GM18508 (cell line): ENCODE results near the gene SLA2.
"Not testable (repeated sequence)": the region's sequence is repeated elsewhere in the genome, so short reads cannot be mapped to it uniquely, and the experiment has no call there.

Source experiments
- ATAC-seq: cut with Tn5 transposase; IDR thresholded peaks from one replicate; pipeline ENCODE4 v1.9.1; 2021; ENCODE audit warnings: moderate number of reproducible peaks; ENCODE audit not compliant: insufficient read depth, unreplicated experiment

Gene SLA2

GRCh38 chr20:36645998-36646397 lies at the start of gene SLA2:
Gene SLA2, minus strand, starts transcription at chr20:36646196. Its CDS starts 4,861 bp downstream, at chr20:36641335.
- ATAC-seq: no peak

GRCh38 chr20:36695467-36695866 lies 49.5 kb upstream of the SLA2 start:
- ATAC-seq: not testable (repeated sequence)

- no peak for ATAC-seq
Measured at GRCh38 chr20:36688630-36689029, 42.6 kb upstream of the SLA2 start.

GRCh38 chr20:36687850-36688249 lies 41.9 kb upstream of the SLA2 start:
- ATAC-seq: no peak

GRCh38 chr20:36686944-36687343 lies 40.9 kb upstream of the SLA2 start:
- ATAC-seq: no peak

GRCh38 chr20:36686504-36686903 lies 40.5 kb upstream of the SLA2 start:
- no peak for ATAC-seq

- no peak for ATAC-seq
Measured at GRCh38 chr20:36684747-36685146, 38.8 kb upstream of the SLA2 start.

GRCh38 chr20:36682311-36682710 lies 36.3 kb upstream of the SLA2 start:
- no peak for ATAC-seq

- ATAC-seq: no peak
Measured at GRCh38 chr20:36677422-36677771, 31.4 kb upstream of the SLA2 start.

GRCh38 chr20:36676701-36677421 lies 30.9 kb upstream of the SLA2 start:
- ATAC-seq: no peak

GRCh38 chr20:36675545-36675944 lies 29.5 kb upstream of the SLA2 start:
- ATAC-seq: not testable (repeated sequence)

GRCh38 chr20:36672991-36673390 lies 27.0 kb upstream of the SLA2 start:
- ATAC-seq: no peak

- no peak for ATAC-seq
Measured at GRCh38 chr20:36670665-36671357, 24.8 kb upstream of the SLA2 start.

- no peak for ATAC-seq
Measured at GRCh38 chr20:36666181-36666740, 20.3 kb upstream of the SLA2 start.

- ATAC-seq: no peak
Measured at GRCh38 chr20:36663031-36663430, 17.0 kb upstream of the SLA2 start.

- ATAC-seq: no peak
Measured at GRCh38 chr20:36658300-36658699, 12.3 kb upstream of the SLA2 start.

GRCh38 chr20:36656733-36657132 lies 10.7 kb upstream of the SLA2 start:
- no peak for ATAC-seq

GRCh38 chr20:36655004-36655403 lies 9.0 kb upstream of the SLA2 start:
- ATAC-seq: no peak

- no peak for ATAC-seq
Measured at GRCh38 chr20:36654506-36654905, 8.5 kb upstream of the SLA2 start.

- no peak for ATAC-seq
Measured at GRCh38 chr20:36653456-36653855, 7.5 kb upstream of the SLA2 start.

- no peak for ATAC-seq
Measured at GRCh38 chr20:36647196-36648121, 1.5 kb upstream of the SLA2 start.
